GM18499 (cell line): ENCODE measurements around the gene OR2AE1.
"Not testable (repeated sequence)": the region's sequence is repeated elsewhere in the genome, so short reads cannot be mapped to it uniquely, and the experiment has no call there.

Experiments used
- ATAC-seq: cut with Tn5 transposase; IDR thresholded peaks from one replicate; pipeline ENCODE4 v1.9.1; 2021; ENCODE audit warnings: moderate number of reproducible peaks; ENCODE audit not compliant: insufficient read depth, unreplicated experiment

OR2AE1 gene, protein sequence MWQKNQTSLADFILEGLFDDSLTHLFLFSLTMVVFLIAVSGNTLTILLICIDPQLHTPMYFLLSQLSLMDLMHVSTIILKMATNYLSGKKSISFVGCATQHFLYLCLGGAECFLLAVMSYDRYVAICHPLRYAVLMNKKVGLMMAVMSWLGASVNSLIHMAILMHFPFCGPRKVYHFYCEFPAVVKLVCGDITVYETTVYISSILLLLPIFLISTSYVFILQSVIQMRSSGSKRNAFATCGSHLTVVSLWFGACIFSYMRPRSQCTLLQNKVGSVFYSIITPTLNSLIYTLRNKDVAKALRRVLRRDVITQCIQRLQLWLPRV

DNA sequence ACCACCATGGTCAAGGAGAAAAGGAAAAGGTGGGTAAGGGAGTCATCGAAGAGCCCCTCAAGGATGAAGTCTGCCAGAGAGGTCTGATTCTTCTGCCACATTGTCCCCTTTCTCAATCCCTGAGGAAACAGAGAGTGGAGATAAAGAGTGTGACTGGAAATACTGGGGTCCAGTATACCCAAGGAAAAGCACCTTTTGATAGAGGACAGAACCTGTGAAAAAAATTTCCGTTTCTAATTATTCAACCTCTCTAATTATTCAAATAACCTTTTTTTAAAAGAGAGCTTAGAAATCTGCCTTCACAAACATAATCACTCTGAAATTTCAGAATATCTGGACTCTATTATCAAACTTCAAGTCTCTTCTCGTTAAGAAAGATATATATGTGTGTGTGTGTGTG lies at the start of gene OR2AE1:
Gene OR2AE1 (minus strand): TSS at position 101 of the 400 bp plus-strand sequence. CDS start 0 bp downstream, at position 101.
- ATAC-seq, result no peak

DNA sequence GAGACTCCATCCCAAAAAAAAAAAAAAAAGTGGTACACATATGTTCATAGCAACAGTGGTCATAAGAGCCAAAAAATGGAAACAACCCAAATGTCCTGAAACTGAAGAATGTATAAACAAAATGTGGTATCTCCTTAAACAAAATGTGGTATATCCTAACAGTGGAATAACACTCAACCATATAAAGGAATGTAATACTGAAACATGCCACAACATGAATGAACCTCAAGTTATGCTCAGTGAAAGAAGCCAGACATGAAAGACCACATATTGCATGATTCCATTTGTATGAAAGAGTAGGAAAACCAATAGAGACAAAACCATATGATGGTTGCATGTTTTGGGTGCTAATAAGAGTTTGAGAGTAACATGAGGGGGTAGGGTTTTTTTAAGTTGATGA lies 49.5 kb upstream of the OR2AE1 start:
- no peak for ATAC-seq

DNA sequence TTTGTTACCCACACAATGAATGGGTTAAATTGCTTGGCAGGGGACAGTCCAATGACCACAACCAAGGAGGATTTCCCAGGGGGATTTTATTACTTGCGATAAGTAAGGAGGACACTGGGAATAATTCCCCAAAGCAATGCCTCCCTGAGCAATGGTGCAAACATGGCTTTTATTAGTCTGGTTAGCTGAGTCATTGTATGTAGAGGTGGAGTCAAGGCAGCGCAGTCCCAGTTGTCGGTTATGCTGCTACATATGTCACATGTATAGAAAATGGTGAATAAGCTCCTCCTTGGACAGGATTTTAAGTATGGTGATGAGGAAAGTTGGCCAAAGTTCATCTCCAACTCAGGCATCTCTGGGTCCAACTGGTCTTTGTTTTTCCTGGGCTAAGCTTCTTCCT lies 46.4 kb upstream of the OR2AE1 start:
- ATAC-seq, result no peak

DNA sequence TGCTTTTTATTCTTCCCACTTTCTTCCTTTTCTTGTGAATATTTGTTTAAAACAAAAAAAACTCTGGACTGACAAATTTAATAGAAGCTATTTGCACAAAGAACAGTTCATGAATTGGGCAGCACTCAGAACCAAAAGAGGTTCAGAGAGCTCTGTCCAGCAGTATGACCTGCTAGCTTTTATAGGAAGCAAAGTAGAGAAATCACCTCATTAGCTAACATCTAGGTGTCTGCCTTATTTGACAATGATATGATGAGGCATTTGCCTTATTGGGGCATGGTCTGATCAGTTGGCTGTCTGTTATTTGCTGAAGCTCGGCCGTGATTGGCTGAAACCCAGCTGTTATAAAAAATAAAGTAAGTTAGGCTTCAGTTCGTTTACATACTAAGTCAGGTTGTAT lies 43.3 kb upstream of the OR2AE1 start:
- no peak for ATAC-seq

DNA sequence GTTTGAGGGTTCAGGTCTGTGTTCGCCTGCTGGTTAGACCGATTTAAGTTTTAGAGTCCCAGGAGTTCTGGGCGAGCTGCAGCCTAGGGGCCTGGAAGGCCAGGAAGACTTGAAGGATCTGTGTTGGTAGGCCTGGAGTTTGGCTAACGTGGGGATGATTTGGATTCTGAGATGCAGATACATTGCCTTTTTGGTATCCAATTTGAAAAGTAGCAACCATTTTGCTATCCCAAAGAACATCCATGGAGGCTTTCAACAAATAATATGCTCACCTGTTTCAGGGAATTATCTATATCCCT lies 42.9 kb upstream of the OR2AE1 start:
- no peak for ATAC-seq

DNA sequence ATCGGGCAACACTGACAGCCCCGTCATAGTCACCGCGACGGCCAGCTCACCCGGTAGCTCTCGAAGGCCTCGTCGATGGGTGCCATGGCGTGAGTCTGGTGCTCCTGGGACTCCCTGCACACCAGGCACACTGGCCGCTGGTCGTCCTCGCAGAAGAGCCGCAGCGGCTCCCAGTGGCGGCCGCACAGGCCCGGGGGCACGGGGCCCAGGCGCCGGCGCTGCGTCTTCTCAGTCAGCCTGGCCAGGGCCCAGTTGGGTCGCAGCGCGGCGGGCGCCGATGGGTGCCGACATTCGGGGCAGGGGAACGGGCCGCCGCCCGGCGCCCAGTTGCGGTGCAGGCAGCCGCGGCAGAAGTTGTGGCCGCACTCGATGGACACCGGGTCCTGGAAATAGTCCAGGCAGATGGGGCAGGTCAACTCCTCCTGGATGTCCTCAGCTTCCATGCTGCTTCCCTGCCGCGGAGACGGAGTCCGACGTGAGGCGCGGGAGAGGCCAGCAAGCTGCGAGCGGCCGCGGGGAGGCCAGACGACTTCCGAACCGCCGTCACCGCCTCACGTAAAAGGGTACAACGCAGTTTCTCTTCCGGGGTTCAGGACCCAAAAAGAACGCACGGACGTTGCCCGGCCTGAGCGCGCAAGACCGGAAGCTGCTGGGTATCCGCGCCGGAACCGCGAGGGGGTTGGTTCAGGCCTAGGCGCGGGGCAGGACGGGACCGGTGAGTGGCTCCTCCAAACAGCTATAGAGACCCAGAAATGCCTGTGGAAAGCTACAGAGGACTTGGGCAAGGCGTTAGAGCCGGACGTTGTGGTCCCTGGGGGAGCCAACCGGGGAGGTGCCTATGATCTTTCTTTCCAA lies 42.4 kb upstream of the OR2AE1 start, which contains the start of gene TRIM4:
Gene TRIM4 (minus strand): TSS at position 572 of the 855 bp plus-strand sequence. CDS start 129 bp downstream, at position 443.
- no peak for ATAC-seq

DNA sequence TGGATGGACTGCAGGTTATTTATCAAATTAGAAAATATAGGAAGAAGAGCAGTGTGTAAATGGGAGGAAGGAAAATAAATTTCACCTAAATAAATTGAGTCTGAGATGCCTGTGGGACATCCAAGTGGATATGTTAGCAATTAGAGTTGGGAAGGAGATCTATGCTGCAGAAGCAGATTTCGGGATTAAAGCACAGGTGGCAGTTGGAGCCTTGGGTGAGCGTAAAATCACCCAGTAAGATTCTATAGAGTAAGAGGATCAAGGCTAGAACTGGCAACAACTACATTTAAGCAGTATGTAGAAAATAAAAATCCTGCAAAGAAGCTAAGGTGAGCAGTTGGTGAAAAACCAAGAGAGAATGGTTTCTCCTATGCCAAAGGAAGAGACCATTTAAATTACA lies 34.1 kb upstream of the OR2AE1 start:
- no peak for ATAC-seq

DNA sequence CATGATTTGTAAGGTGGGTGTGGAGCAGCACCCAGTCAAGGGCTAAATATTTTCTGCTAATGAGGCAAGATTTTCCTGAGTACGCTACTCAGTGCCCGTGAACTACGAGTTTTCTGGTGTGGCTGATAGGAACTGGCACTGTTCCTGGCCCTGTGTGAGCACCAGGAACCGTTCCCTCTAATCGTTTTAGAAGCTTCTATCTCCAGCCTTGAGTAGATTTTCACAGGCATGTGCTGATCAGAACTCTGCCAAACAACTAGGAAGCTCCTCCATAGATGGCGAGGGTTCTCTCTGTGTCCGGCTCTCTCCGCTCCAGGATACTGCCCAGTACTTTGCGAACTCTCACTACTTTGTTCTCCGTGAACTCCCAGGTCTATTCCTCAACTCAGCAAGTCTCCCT lies 24.7 kb upstream of the OR2AE1 start:
- ATAC-seq, result no peak

DNA sequence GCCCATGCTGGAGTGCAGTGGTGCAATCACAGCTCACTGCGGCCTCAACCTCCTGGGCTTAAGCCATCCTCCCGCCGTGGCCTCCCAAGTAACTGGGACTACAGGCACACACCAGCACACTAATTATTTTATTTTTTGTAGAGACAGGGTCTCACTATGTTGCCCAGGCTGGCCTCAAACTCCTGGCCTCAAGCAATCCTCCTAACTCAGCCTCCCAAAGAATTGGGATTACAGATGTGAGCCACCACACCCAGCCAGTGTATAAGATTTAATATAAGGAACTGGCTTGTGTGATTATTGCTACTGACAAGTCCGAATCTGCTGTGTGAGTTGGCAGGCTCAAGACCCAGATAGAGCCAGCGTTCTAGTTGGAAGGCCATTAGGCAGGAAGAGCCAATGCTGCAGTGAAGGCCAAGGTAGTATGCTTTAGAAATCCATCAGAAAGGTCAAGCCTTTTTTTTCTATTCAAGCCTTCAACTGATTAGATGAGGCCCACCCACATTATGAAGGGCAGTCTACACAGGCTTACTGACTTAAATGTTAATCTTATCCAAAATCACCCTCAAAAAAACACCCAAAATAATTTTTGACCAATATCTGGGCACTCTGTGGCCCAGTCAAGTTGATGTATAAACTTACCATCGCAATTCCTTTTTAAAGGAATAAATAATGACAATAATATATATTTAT lies 23.1 kb upstream of the OR2AE1 start:
- no peak for ATAC-seq

DNA sequence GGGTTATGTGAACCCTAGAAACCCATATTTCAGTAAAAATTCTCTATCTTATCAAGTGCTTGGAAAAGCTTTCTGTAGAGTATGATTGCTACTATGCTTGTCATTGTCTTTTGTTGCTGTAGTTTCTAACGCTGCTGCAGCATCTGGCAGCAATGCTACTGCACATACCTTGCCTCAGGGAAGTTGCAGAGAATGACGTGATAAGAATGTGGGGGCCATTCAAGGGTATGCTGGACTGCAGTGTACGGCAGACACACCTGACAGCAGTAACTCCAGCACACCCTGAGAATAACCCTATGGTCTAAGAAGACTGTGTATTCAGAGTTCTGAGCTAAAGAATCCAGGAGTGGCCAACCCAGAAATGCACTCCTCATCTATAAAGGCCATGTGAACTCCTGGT lies 22.0 kb upstream of the OR2AE1 start:
- ATAC-seq, result no peak

DNA sequence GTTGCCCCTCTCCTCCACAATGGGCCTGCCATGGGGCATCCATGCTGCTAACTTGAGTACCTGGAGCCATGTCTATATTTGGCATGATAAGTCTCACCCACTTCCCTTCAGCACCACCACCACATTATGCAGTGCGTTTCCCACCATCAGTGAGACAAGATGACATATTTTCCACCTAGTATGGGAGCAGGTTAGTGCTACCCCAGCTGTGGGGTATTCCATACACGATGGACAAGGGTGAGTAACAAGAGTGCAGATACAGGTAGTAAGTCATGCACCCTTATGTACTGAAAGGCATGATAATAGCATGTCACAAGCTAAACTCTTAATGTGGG lies 21.2 kb upstream of the OR2AE1 start:
- ATAC-seq, result no peak

DNA sequence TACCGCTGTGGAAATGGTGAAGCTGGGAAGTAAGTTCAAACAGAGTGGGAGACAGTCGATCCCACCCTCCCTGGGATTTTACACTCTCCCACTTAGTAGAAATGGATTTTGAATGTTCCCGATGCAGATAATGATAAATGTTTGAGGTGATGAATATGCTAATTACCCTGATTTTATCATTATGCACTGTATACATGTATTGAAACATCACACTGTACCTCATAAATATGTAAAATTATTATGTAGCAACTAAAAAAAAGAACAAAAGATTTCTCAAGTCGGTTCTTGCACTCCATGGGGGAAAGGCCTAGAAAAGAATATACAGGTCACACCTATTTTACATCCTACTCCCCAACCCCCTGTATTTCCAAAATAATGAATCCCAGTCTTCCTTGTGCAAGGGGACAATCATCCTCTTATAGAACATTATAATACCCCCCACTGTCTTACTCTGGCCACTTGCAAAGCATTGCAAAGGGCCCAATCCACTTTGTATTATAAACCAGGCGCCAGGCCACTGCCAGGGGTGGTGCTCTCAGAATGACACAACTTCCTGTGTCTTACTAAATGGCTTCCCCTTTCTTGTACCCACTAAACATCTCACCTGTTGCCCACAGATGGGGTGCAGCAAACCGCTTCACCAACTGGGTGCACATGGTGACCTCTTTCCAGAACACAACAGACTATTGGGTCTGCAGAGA lies 20.6 kb upstream of the OR2AE1 start:
- no peak for ATAC-seq

DNA sequence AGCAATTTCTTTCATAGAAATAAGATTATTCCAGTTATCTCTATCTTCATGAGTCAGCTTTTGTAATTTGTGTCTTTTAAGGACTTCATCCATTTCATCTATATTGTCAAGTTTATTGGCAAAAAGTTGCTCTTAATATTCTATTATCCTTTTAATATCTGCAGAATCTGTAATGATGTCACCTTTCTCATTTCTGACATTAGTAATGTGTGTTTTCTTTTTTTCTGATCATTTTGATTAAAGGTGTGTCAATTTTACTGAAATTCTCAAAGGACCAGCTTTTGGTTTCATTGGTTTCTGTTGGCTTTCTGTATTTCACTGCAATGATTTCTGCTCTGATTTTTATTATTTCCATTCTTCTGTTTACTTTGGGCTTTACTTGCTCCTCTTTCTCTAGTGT lies 17.9 kb upstream of the OR2AE1 start:
- no peak for ATAC-seq

DNA sequence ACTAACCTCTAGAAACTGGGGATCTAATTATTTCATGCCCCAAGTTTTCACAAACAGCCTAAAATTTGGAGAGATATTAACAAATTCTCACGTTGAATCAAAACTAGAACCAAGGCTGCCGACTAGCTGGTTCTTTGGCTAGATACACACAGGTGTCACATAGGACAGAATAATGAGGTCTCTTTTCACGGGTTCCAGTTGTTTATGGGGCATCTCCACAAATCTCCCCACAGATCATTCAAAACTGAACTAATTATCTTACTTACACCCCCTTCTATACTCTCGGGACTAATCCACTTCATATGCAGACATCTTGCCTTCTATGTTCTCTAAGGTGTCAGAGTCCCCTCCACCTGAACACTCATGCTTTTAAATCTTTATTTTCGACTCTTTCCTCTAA lies 16.4 kb upstream of the OR2AE1 start:
- ATAC-seq, result no peak

DNA sequence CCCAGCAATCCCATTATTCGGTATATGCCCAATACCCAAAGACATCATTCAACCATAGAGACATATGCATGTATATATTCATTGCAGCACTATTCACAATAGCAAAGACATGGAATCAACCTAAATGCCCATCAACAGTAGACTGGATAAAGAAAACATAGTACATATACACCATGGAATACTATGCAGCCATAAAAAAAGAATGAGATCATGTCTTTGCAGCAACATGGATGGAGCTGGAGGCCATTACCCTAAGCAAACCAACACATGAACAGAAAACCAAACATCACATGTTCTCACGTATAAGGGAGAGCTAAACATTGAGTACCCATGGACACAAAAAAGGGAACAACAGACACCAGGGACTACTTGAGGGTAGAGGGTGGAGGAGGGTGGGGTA lies 13.5 kb upstream of the OR2AE1 start:
- ATAC-seq, result not testable (repeated sequence)

DNA sequence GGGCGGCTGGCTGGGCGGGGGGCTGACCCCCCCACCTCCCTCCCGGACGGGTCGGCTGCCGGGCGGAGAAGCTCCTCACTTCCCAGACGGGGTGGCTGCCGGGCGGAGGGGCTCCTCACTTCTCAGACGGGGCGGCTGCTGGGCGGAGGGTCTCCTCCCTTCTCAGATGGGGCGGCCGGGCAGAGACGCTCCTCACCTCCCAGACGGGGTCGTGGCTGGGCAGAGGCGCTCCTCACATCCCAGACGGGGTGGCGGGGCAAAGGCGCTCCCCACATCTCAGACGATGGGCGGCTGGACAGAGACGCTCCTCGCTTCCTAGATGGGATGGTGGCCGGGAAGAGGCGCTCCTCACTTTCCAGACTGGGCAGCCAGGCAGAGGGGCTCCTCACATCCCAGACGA lies 11.5 kb upstream of the OR2AE1 start:
- ATAC-seq, result not testable (repeated sequence)

DNA sequence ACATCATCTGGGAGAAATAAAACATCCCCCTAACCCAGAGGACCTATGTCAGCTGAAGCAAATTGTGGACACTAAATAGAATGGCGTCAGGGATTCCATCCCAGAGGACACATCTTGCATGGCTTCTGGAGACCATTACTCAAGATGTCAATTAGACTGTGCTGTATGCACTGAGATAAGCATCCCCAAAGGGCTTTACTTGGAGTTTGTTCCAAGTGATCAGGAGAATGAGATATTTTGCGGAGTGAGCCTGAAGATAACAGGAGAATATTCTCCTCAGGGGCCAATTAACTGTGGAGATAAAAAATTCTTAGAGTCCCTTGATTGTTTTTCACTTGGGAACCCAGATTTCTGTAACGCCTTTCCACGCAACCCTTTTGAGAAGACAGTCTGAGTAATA lies 4.5 kb upstream of the OR2AE1 start:
- no peak for ATAC-seq

DNA sequence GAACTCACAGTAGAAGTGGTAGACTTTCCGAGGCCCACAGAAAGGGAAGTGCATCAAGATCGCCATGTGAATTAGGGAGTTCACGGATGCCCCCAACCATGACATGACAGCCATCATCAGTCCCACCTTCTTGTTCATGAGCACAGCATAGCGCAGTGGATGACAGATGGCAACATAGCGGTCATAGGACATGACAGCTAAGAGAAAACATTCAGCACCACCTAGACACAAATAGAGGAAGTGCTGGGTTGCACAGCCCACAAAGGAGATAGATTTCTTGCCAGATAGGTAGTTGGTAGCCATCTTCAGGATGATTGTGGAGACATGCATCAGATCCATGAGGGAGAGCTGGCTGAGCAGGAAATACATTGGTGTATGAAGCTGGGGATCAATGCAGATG lies 342 bp downstream of the OR2AE1 start:
- ATAC-seq, result no peak

DNA sequence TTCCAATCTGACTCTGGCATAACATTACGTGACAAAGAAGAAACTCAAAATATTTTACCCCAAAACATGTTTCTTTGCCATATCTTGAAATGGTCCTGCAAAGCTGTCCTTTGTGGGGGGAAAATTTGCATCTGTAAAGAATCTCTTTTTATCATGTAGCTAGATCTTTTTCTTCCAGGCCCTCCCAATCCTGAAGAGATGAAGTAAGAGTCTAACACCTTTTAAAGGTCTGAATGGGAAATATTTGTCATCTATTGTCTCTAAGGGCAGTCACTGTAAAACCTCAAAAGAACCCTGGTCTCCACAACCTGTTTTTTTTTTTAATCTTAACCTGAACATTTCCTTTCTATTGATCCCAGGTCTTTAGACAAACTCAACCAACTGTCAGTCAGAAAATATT lies 8.6 kb downstream of the OR2AE1 start:
- ATAC-seq, result no peak

DNA sequence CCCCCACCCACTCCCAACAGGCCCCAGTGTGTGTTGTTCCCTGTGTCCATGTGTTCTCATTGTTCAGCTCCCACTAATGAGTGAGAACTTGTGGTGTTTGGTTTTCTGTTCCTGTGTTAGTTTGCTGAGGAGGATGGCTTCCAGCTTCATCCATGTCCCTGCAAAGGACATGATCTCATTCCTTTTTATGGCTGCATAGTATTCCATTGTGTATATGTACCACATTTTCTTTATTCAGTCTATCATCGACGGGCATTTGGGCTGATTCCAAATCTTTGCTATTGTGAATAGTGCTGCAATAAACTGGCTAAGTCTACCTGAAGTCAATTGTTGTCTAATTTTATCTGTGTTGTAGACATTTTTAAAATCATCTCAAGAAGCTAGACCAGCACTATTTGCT lies 9.4 kb downstream of the OR2AE1 start:
- ATAC-seq, result not testable (repeated sequence)
